GM18511 (cell line): ENCODE data around the gene TRPV6.

Experiments
- ATAC-seq: cut with Tn5 transposase; IDR thresholded peaks from one replicate; pipeline ENCODE4 v1.9.1; 2021; ENCODE audit warnings: mild to moderate bottlenecking, moderate library complexity; ENCODE audit not compliant: unreplicated experiment

The TRPV6 gene

DNA sequence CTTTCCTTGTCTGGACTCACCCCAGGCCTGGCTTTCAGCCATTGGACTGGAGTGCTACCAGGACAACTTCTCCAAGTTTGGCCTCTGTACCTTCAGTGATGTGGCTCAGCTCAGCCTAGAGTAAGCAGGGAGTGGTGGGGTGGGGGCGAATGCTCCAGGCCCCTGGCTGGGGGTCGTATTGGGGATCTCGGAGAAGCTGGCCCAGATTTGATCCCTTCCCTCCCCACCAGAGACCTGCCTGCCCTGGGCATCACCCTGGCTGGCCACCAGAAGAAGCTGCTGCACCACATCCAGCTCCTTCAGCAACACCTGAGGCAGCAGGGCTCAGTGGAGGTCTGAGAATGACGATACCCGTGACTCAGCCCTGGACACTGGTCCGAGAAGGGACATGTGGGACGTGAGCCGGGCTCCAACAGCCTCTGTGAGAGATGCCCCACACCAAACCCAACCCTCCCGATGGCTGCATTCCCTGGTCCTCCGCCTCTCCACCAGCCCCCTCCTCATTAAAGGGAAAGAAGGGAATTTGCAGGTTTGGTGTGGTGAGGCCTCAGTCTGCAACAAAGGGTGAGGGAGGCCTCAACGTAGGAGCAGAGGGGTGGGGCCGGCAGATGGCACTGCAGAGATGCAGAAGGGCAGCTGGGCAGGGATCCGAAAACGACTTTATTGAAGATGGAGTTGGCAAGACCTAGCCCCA lies 14.8 kb downstream of the TRPV6 start:
- ATAC-seq, result no peak

DNA sequence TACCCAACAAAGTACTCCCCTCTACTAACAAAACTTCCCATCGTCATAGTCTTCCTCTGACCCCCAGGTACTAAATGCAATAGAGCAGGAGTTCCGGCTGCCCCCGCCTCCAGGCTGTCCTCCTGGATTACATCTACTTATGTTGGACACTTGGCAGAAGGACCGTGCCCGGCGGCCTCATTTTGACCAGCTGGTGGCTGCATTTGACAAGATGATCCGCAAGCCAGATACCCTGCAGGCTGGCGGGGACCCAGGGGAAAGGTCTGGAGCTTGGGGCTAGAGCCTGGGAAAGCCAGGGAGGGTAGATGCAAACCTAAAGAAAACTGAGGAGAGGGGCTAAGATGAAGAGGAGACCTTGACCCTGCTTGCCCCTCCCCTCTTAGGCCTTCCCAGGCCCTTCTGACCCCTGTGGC lies 15.4 kb downstream of the TRPV6 start:
- no peak for ATAC-seq

DNA sequence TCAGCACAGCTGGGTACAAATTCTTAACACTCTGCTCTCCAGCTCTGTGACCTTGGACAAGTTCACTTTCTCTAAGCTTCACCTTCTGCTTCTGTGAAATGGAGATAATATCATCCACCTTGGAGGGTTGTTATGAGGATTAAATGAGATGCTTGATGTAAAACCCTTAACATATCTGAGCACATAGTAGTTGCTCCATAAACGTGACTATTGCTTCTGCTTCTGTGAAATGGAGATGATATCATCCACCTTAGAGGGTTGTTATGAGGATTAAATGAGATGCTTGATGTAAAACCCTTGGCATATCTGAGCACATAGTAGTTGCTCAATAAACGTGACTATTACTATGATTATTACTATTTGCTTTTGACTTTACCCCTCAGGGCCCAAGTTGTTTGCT lies 16.1 kb downstream of the TRPV6 start:
- no peak for ATAC-seq

DNA sequence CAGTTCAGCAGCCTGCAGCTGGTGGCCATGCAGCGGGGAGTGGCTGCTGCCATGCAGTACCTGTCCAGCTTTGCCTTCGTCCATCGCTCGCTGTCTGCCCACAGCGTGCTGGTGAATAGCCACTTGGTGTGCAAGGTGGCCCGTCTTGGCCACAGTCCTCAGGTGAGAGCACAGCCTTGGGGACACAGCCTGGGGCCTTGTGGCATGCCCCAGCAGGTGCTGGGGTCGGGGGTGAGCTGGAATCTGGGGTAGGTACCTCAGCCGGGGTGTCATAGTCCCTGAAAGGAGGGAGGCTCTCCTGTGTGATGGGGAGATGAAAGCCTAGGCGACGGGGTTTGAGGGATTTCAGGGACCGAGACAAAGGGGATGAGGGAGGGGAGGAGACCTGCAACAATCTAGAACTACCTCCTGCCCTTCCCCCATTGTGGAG lies 16.5 kb downstream of the TRPV6 start:
- no peak for ATAC-seq

DNA sequence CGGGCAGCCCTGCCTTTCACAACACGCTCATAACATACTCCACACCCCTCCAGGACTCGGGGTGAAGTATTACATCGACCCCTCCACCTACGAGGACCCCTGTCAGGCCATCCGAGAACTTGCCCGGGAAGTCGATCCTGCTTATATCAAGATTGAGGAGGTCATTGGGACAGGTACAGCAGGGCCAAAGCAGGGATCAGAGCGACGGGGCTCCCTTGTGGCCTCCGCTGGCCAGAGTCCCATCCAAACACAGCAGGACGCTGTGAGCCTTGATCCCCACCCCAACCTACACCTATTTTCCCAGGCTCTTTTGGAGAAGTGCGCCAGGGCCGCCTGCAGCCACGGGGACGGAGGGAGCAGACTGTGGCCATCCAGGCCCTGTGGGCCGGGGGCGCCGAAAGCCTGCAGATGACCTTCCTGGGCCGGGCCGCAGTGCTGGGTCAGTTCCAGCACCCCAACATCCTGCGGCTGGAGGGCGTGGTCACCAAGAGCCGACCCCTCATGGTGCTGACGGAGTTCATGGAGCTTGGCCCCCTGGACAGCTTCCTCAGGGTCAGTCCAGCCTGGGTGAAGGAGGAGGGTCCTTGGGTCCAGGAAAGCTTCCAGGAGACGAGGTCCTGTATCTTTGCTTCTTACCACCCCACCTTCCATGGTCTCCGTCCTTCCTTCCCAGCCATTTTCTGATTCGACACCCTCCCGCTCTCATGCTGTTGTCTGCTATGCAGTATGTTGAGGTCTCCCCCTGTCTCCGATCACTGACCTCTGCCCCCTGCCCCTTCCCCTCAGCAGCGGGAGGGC lies 17.2 kb downstream of the TRPV6 start:
- ATAC-seq, result no peak

DNA sequence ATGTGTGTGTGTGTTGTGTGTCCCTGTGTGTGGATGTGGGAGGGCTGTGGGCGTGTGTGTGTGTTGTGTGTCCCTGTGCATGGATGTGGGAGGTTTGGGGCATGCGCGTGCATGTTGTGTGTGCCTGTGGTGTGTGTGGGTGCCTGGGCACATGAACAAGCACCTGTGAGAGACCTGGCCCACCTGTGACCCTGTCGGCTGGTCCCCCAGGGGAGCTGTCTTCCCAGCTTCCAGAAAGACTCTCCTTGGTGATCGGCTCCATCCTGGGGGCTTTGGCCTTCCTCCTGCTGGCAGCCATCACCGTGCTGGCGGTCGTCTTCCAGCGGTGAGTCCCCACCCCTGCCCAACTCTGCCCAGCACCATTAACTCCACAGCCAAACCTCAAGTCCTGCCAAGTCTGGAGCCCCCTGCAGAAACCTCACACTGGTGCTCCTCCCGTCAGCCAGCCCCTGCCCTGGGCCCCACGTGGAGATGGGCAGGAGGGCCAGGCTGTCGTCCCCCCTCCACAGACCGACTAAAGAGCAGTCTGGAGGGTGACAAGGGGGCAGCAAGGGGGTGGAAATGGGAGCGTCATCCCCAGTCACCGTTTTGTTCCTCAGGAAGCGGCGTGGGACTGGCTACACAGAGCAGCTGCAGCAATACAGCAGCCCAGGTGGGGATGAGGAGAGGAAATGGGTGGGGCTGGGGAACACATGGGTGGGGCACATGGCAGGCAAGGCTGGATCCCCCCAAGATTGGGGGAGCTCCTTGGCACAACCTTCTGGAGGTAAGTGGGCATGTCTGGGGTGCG lies 18.0 kb downstream of the TRPV6 start:
- ATAC-seq, result no peak

DNA sequence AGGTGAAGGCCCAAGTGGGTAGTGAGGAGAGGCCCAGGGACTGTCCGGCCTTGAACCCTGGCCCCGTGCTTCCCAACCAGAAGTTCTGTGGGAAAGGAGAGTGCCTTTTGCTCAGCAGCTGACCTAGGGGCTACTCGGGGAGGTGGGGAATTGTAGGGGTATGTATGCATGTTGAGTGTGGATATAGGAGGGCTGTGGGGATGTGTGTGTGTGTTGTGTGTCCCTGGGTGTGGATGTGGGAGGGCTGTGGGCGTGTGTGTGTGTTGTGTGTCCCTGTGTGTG lies 18.5 kb downstream of the TRPV6 start:
- ATAC-seq, result no peak

DNA sequence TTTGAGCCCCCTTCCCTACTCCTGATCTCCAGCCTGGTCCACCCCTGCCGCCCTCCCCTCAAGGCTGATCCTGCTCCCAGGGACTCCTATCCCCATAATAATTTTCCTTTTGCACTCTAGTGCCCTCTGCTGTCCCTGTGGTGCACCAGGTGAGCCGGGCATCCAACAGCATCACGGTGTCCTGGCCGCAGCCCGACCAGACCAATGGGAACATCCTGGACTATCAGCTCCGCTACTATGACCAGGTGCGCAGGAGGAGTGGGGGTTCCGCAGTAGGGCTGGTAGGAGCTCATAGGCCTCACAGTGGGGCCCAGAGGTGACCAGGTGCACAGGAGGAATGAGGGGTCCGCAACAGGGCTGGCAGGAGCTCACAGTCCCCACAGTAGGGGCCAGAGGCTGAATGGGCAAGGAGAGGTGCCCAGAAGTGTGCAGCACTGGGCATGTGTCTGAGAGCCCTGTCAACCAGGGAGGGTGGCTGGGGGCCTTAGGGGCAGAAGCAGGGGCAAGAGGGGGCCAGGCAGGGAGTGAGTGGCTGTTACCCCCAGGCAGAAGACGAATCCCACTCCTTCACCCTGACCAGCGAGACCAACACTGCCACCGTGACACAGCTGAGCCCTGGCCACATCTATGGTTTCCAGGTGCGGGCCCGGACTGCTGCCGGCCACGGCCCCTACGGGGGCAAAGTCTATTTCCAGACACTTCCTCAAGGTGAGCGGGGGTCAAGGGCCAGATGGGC lies 19.0 kb downstream of the TRPV6 start:
- ATAC-seq, result no peak

DNA sequence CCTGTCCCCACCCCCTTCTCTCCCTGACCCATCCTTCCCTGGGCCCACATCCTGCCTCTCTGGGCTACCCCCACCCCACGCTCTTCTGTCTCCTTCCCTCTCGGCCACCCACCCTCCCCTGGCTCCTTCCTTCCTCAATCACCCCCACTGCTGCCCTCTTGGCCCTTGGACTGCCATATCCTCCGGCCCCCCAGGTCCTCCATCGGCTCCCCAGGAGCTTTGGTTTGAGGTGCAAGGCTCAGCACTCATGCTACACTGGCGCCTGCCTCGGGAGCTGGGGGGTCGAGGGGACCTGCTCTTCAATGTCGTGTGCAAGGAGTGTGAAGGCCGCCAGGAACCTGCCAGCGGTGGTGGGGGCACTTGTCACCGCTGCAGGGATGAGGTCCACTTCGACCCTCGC lies 19.8 kb downstream of the TRPV6 start:
- ATAC-seq, result no peak

DNA sequence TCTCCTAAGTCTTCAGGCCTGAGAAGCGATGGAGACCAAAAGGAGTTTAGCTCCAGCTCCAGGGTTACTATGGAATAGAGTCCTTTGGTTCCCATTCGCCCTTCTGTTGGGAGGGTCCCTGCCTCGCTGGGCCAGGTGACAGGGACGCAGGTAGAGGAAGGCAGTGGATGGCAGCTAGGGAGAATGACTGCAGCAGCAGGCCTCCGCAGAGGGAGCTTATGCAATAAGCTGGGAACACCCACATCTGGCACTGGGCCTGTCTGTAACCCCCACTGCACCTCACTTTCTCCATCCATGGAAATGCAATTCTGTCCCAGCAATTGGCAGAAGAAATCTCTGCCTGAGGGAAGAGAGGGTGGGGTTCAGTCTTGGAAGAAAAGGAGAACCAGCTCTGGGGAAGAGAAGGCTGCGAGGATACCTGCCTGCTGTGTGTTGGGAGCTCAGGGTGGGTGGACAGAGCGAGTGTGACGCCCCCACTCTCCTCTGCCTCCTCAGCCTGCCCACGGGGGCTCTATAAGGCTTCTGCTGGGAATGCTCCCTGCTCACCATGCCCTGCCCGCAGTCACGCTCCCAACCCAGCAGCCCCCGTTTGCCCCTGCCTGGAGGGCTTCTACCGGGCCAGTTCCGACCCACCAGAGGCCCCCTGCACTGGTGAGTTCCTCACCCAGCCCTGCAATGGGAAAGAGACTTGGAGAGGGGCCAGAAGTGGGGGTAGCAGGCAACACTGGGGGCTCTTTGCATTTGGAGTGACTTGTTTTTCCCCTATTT lies 20.4 kb downstream of the TRPV6 start:
- ATAC-seq, result no peak

DNA sequence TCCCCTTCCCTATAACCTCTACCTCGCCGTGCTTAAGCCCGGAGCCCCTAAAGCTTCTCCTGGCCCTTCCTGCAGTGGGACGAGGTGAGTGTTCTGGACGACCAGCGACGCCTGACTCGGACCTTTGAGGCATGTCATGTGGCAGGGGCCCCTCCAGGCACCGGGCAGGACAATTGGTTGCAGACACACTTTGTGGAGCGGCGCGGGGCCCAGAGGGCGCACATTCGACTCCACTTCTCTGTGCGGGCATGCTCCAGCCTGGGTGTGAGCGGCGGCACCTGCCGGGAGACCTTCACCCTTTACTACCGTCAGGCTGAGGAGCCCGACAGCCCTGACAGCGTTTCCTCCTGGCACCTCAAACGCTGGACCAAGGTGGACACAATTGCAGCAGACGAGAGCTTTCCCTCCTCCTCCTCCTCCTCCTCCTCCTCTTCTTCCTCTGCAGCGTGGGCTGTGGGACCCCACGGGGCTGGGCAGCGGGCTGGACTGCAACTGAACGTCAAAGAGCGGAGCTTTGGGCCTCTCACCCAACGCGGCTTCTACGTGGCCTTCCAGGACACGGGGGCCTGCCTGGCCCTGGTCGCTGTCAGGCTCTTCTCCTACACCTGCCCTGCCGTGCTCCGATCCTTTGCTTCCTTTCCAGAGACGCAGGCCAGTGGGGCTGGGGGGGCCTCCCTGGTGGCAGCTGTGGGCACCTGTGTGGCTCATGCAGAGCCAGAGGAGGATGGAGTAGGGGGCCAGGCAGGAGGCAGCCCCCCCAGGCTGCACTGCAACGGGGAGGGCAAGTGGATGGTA lies 21.5 kb downstream of the TRPV6 start:
- no peak for ATAC-seq

DNA sequence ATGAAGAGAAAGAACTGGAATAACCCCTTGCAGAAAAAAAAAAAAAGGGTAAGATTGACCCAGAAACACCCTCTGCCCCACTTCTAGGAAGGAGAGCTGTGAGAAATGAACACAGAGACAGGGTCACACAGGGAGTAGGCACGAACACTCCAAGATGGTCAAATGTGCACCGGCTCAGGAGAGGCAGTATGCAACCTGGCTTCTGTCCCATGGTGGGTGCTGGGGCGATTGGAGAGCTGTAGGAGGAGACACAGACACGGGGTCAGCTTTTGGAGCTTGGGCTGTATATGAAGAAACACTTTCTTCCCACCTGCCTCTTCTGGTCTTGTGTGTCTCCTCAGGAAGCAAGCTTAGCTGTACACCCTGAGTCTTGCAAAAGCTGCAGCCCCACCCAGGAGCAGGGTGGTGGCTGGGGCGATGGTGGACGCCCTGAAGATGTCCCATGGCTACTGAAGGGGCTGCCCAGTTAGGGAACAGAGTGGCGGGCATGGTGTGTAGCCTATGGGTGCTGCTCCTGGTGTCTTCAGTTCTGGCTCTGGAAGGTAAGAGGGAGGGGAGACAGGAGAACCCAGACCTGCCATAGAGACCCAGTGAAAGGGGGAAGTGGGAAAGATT lies 22.7 kb downstream of the TRPV6 start:
- no peak for ATAC-seq

DNA sequence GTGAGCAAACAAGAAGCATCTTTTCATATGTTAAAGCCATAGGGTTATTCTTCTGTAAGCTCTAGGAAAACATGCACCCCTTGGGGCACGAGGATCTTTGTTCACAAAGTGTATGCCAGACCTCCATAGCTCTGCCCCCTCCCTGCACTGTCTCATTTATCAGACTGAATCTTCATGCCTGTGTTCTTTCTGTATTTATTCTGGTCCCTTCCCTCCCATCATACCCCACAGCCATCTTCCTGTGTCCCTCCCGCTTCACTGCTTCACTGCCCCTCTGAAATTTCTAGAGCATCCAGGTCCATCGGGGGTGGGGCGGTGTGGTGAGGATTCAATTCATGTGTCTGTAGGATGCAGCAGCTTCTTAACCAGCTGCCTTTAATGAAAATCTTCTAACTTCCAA lies 23.2 kb downstream of the TRPV6 start:
- no peak for ATAC-seq

DNA sequence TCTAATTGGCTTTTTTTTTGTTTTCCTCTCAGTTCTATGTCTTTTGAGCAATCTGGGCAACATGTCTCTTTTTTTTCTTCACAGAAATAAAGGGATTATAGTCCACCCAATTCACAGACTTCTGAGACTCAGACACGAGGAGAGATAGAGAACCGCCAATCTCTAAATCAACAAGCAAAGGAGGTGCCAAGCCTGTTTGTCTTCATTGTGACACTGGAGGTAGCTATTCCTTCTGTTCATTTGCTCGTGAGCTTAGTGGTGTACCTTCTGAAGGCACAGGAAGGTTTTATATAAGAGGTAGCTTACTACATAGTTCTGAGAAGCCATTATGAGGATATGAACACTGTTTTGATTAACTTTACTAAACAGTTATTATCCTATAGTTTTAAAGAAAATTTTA lies 24.6 kb downstream of the TRPV6 start:
- ATAC-seq, result no peak

DNA sequence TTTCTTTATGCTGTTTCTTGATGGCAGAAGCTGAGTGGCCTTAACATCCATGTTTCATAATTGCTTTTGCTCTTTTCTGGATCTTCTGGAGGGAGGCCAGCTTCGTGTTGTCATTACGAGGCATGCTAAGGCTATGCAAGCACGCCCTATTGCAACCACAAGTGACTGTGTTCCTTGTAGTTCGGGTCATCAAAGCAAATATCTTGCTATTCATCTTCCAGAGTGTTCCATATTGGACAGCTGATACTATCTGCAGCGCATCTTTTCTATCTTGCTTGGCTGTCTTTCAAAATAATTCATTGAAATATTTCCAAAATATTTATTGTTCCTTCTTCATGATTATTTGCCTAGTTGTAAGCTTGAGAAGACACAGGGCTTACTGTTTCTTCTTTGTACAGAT lies 25.7 kb downstream of the TRPV6 start:
- no peak for ATAC-seq

DNA sequence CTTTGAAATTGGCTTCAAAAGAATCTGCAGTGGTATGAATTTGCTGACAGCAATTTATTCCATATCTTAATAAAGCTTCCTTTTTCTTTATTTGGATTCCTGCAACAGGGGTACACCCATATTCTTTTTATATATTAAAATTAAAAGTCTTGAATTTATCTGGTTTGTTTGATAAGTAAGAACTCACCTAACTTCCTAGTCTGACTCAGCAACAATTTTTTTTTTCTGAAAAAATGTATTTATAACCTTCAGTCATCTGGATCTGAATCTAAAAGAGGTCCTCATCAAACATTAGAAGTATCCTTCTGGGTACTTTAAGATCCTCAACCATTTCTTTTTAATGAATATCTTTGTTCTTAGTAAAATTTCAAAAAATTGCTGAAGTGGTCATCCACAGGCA lies 26.1 kb downstream of the TRPV6 start:
- ATAC-seq, result no peak

DNA sequence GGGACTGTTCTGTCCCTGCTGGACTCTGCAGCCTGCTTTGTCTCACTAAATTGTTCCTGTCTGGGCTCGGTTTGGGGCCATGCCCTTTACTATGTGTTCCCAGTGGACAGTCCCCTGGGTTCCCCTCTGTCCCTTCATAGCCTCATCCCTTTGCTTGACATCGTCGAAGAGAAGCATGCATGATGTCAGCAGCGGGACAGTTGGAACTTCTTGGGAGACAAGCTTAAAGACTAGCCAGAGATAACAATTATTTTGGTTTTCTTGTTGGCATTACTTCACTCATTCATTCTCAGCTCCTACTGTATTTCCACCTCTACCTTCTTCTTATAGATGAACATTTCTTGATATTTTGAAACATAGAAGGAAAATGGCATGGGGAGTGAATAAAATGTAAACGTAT lies 27.9 kb downstream of the TRPV6 start:
- no peak for ATAC-seq

DNA sequence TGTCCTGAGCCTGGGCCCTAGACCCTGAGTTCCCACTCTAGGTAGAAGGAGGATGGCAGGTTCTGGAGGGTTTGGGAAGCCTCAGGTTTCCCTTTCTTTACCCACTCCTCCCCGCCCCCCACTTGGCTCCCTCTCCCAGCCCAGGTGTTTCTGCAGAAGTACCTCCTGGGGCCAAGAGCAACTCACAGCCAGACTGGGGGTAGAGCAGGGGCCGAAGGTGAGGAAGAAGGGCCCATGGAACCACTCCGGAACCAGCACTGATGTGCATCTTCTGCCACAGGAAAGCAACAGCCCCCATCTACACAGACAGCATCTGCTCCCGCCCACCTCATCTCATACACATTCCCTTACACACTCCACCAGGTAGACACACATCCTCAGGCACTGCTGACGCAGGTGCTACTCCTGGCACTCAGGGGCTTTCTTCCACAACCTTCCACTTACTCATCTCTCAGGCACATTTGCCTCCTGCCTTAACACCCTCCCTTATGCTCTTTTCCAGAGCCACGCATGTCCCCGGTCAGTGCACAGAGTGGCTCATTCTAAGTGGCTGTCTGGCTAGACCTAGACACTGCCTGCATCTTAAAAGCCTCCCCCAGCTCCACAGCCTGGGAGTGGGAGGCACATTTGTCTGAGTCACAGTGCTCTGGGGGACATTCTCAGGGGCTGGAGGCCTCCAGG lies 28.8 kb downstream of the TRPV6 start:
- no peak for ATAC-seq
